GM18517 (cell line): Measurements from ENCODE around the gene SNF8.

Source experiments
- ATAC-seq: cut with Tn5 transposase; IDR thresholded peaks from one replicate; pipeline ENCODE4 v1.9.1; 2021; ENCODE audit warnings: mild to moderate bottlenecking, moderate library complexity; ENCODE audit not compliant: unreplicated experiment

SNF8 gene

GRCh38 chr17:48893646-48894508, 50.8 kb downstream of the SNF8 start:
- ATAC-seq = no peak

- ATAC-seq = no peak
These were observed 51.5 kb downstream of the SNF8 start for GRCh38 chr17:48892940-48893645.

- ATAC-seq = no peak
These were observed 54.6 kb downstream of the SNF8 start for GRCh38 chr17:48890086-48890485.

- ATAC-seq = no peak
These were observed 61.5 kb downstream of the SNF8 start for GRCh38 chr17:48883171-48883570.

GRCh38 chr17:48882272-48882671, 62.4 kb downstream of the SNF8 start:
- ATAC-seq = no peak
